ENCODE results near the gene CHST4. TPM values are rescaled to one million over a fixed set of nuclear protein-coding genes. Genes with fewer than 3 reads are reported as not detected.
A peak's percentile ranks its signal among the peaks of the same experiment; 100 is the strongest.

The CHST4 gene
- polyA plus RNA-seq, 1 donor (not counting 4 experiments of a cell fraction or from before 2014, with no cell fraction given), result 0.14 TPM

DNA sequence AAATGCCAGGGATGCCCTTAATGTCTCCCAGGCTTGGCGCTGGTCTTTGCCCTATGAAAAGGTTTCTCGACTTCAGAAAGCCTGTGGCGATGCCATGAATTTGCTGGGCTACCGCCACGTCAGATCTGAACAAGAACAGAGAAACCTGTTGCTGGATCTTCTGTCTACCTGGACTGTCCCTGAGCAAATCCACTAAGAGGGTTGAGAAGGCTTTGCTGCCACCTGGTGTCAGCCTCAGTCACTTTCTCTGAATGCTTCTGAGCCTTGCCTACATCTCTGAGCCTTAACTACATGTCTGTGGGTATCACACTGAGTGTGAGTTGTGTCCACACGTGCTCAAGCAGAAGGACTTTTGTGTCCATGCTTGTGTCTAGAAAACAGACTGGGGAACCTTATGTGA lies 11.4 kb downstream of the CHST4 start:
- dilution Hi-C loops (cut with MboI; ENCODE audit: extremely low pct_ligation_motif_present, low sequenced_read_pairs), result no loop called here
- Histone ChIP-seq H4K20me1 (ENCODE audit: control insufficient read depth, extremely low read depth, insufficient read depth, low read length) (no peaks in the 10 kb centered on the region), H3K9me1 (ENCODE audit: control insufficient read depth, extremely low read depth, insufficient read depth, low read length) (no peaks in the 10 kb centered on the region), H3K36me3 (ENCODE audit: control insufficient read depth in 2 of 2, extremely low read depth in 1 of 2, insufficient read depth in 2 of 2, low read length in 2 of 2) (no peaks in the 10 kb centered on the region), H3K9ac (ENCODE audit: control insufficient read depth, extremely low read depth, insufficient read depth, low read length) (no peak overlapping the region), H3K9me3 (ENCODE audit: control insufficient read depth, low read depth, low read length) (no peaks in the 10 kb centered on the region), H3K4me3 (ENCODE audit: control insufficient read depth in 2 of 3, extremely low read depth in 1 of 3, insufficient read depth in 2 of 3, low read depth in 1 of 3, low read length in 3 of 3) (no peak overlapping the region), H2AFZ (ENCODE audit: control insufficient read depth, low read length) (no peak overlapping the region), H3K27me3 (ENCODE audit: control insufficient read depth, extremely low read depth, insufficient read depth, low read length) (no peaks in the 10 kb centered on the region), H3K27ac (ENCODE audit: control insufficient read depth, insufficient read depth, low read length) (no peak overlapping the region), H3K4me2 (ENCODE audit: control insufficient read depth, extremely low read depth, insufficient read depth, low read depth, low read length) (no peak overlapping the region), H3K4me1 (ENCODE audit: control insufficient read depth, extremely low read depth, insufficient read depth, low read length) (no peaks in the 10 kb centered on the region), H3K79me2 (ENCODE audit: control insufficient read depth, insufficient read depth, low read length) (no peaks in the 10 kb centered on the region)
- DNase-seq (ENCODE audit: low read depth, low spot score) (peak; percentile 25), FAIRE-seq (peak; percentile 82)
- TF ChIP-seq, protein P1, sequence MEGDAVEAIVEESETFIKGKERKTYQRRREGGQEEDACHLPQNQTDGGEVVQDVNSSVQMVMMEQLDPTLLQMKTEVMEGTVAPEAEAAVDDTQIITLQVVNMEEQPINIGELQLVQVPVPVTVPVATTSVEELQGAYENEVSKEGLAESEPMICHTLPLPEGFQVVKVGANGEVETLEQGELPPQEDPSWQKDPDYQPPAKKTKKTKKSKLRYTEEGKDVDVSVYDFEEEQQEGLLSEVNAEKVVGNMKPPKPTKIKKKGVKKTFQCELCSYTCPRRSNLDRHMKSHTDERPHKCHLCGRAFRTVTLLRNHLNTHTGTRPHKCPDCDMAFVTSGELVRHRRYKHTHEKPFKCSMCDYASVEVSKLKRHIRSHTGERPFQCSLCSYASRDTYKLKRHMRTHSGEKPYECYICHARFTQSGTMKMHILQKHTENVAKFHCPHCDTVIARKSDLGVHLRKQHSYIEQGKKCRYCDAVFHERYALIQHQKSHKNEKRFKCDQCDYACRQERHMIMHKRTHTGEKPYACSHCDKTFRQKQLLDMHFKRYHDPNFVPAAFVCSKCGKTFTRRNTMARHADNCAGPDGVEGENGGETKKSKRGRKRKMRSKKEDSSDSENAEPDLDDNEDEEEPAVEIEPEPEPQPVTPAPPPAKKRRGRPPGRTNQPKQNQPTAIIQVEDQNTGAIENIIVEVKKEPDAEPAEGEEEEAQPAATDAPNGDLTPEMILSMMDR (optimal IDR thresholded peaks at IDR 0.05 in 1 of 3, IDR thresholded peaks at IDR 0.05 in 1 of 3, conservative IDR thresholded peaks at IDR 0.05 in 1 of 3; ENCODE audit: extremely low read depth in 1 of 3, insufficient read depth in 2 of 3, low read length in 3 of 3), result peak; percentile 76 to 87 (median 77)
- no peak for TF ChIP-seq EZH2 (IDR thresholded peaks at IDR 0.05; ENCODE audit: low read length)

DNA sequence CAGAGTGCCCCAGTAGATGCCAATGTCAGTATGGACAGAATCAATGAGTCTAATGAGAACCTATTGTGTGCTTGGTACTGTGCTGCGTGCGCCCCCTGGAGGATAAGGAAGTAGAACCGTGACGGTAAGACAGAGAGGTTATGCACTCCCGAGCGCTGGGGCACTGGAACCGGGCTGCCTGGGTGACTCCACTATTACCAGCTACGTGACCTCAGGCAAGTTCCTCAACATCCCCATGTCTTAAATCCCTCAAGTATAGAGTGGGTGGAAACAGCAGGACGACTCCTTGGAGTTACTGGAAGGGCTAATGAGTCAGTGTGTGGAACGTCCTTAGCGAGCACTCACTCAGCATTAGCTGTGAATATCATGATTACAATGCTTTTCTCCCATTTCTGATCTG lies 16.2 kb downstream of the CHST4 start:
- Histone ChIP-seq H2AFZ (ENCODE audit: control insufficient read depth, low read length) (peak overlapping the region; percentile 46), H3K4me3 (ENCODE audit: control insufficient read depth in 2 of 3, extremely low read depth in 1 of 3, insufficient read depth in 2 of 3, low read depth in 1 of 3, low read length in 3 of 3) (no peak overlapping the region), H3K9me1 (ENCODE audit: control insufficient read depth, extremely low read depth, insufficient read depth, low read length) (no peaks in the 10 kb centered on the region), H3K9ac (ENCODE audit: control insufficient read depth, extremely low read depth, insufficient read depth, low read length) (no peak overlapping the region), H3K9me3 (ENCODE audit: control insufficient read depth, low read depth, low read length) (no peaks in the 10 kb centered on the region), H3K79me2 (ENCODE audit: control insufficient read depth, insufficient read depth, low read length) (no peaks in the 10 kb centered on the region), H3K27me3 (ENCODE audit: control insufficient read depth, extremely low read depth, insufficient read depth, low read length) (no peaks in the 10 kb centered on the region), H3K36me3 (ENCODE audit: control insufficient read depth in 2 of 2, extremely low read depth in 1 of 2, insufficient read depth in 2 of 2, low read length in 2 of 2) (no peaks in the 10 kb centered on the region), H3K4me2 (ENCODE audit: control insufficient read depth, extremely low read depth, insufficient read depth, low read depth, low read length) (no peak overlapping the region), H3K27ac (ENCODE audit: control insufficient read depth, insufficient read depth, low read length) (no peak overlapping the region), H3K4me1 (ENCODE audit: control insufficient read depth, extremely low read depth, insufficient read depth, low read length) (no peaks in the 10 kb centered on the region), H4K20me1 (ENCODE audit: control insufficient read depth, extremely low read depth, insufficient read depth, low read length) (no peaks in the 10 kb centered on the region)
- TF ChIP-seq, protein P1 (optimal IDR thresholded peaks at IDR 0.05 in 1 of 3, IDR thresholded peaks at IDR 0.05 in 1 of 3, conservative IDR thresholded peaks at IDR 0.05 in 1 of 3; ENCODE audit: extremely low read depth in 1 of 3, insufficient read depth in 2 of 3, low read length in 3 of 3), result peak; percentile 78 to 88 (median 78)
- TF ChIP-seq EZH2 (IDR thresholded peaks at IDR 0.05; ENCODE audit: low read length), result no peak
- dilution Hi-C loops (cut with MboI; ENCODE audit: extremely low pct_ligation_motif_present, low sequenced_read_pairs), result no loop called here
- FAIRE-seq (peak; percentile 61), DNase-seq (ENCODE audit: low read depth, low spot score) (no peak)
